Astrocyte of the spinal cord (primary cell): ENCODE data around the gene RIMS1.

Experiments
- DNase-seq: peaks from one replicate; pipeline ENCODE4 v3.0.0; 2011; ENCODE audit warnings: low read depth, low spot score
- H3K4me3 ChIP-seq: 2 replicates; pipeline ENCODE4 v1.5.1; 2011; ENCODE audit warnings: low read depth, mild to moderate bottlenecking, low read length, moderate library complexity
- in situ Hi-C: cut with HindIII; loops from 2 replicates; pipeline ENCODE4 v1.10.0; 2017; ENCODE audit warnings: low sequenced_read_pairs
- TF ChIP-seq, protein P1 (sequence below): IDR thresholded peaks from 2 replicates; pipeline ENCODE4 v1.5.1; 2012; ENCODE audit warnings: low read depth, mild to moderate bottlenecking, low read length, inconsistent platforms

The RIMS1 gene

DNA sequence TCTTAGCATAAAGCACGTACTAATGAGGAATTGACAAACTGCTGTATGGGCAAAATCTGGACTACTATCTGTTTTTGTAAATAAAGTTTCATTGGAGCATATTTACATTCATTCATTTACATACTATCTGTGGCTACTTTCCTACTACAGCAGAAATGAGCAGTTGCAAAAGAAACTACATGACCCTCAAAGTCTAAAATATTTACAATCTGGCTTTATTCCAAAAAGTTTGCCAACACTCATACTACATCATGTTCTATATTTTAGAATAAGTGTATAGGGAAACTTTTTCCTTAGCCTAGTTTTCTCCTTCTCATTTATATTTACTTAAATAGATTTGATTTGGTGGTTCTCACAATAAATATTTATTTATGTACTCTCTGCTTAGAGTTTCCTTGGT, 208.2 kb downstream of the RIMS1 start:
- TF ChIP-seq, protein P1, sequence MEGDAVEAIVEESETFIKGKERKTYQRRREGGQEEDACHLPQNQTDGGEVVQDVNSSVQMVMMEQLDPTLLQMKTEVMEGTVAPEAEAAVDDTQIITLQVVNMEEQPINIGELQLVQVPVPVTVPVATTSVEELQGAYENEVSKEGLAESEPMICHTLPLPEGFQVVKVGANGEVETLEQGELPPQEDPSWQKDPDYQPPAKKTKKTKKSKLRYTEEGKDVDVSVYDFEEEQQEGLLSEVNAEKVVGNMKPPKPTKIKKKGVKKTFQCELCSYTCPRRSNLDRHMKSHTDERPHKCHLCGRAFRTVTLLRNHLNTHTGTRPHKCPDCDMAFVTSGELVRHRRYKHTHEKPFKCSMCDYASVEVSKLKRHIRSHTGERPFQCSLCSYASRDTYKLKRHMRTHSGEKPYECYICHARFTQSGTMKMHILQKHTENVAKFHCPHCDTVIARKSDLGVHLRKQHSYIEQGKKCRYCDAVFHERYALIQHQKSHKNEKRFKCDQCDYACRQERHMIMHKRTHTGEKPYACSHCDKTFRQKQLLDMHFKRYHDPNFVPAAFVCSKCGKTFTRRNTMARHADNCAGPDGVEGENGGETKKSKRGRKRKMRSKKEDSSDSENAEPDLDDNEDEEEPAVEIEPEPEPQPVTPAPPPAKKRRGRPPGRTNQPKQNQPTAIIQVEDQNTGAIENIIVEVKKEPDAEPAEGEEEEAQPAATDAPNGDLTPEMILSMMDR, result no peak
- in situ Hi-C loops, result no loop called here
- DNase-seq, result no peak
- H3K4me3 ChIP-seq, result no peak overlapping the region

DNA sequence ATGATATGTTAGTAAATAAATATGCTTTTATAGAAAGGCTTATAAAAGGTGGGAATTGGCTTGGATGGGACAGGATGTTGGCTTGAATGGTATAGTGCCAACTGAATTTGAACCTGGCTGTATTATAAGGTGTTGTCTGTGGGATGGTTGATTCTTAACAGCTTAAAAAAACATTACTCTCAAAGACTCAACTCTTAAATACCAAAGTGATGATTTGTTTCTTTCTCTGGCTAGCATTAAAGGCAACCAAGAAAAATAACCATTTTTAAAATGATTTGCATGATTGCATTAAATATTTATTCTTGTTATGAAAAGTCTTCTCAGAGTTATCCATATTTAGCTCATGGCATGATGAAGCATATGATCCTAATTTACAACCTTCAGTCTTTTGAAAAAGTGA, 216.2 kb downstream of the RIMS1 start:
- in situ Hi-C loops, result no loop called here
- TF ChIP-seq, protein P1, result no peak
- no peak overlapping the region for H3K4me3 ChIP-seq
- peak; percentile 15 for DNase-seq

DNA sequence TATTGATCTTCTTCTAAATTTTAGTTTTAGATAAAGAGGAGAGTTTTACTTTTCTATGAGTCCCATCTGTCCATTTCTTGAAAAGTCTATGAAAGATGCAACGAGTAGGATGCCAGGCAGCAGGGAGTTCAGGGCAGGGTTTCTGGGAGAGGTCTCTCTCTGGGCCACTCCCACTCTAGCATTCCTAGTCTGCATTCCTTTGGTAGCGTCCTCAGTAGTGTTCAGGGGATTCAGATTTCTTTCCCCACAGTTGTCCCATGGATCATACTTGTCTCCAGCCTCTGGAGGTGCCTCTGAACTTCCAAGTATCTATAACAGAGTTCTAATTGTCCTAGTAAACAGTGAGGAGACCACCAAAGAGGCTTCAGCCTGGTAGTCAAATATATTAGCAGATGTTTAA, 225.3 kb downstream of the RIMS1 start:
- in situ Hi-C loops, result no loop called here
- TF ChIP-seq, protein P1, result no peak
- no peak for DNase-seq
- no peak overlapping the region for H3K4me3 ChIP-seq

DNA sequence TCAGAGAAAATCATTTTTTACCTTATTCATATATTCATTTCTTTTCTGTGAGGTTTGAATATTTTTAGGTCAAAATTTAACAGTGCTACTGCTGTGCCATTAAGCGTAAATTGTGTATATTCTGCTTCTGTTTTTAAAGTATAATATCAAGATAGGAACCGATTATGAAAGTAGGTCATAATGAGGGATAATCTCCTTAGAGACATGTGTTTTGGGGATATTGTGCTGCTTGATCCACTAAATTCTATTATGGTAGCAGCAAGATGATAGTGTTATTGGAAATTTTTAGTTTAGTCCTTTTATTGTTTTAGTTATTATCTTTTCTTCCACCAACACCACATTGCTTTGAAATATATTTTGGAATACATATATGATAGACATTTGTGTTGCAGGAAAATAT, 244.0 kb downstream of the RIMS1 start:
- no peak for DNase-seq
- TF ChIP-seq, protein P1, result no peak
- in situ Hi-C loops, result no loop called here

DNA sequence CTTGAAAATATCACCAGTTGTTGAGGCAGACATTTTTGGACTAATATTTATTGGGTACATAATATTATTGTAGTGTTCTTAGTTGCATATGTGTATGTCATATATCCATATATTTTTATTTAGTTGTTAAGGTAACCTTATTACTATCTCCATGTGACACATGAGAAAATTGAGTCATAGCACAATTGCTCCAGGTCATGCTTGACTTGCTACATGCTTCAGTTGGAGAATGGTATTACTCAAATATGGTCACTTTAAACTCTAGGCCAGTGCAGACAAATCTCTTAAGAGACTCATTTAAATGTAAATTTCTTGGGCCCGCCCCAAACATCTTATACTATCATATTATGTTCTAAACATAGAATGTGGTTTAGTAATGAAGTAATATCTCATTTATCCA, 246.1 kb downstream of the RIMS1 start:
- no peak for DNase-seq
- no peak overlapping the region for H3K4me3 ChIP-seq
- TF ChIP-seq, protein P1, result no peak
- in situ Hi-C loops, result no loop called here

More for the DNA sequence above, 244.0 kb downstream of the RIMS1 start:
- no peak overlapping the region for H3K4me3 ChIP-seq

- in situ Hi-C loops, result no loop called here
- H3K4me3 ChIP-seq, result no peak overlapping the region
- TF ChIP-seq, protein P1, result no peak
- no peak for DNase-seq
Measured at GRCh38 chr6:72132851-72133250, 246.5 kb downstream of the RIMS1 start.

DNA sequence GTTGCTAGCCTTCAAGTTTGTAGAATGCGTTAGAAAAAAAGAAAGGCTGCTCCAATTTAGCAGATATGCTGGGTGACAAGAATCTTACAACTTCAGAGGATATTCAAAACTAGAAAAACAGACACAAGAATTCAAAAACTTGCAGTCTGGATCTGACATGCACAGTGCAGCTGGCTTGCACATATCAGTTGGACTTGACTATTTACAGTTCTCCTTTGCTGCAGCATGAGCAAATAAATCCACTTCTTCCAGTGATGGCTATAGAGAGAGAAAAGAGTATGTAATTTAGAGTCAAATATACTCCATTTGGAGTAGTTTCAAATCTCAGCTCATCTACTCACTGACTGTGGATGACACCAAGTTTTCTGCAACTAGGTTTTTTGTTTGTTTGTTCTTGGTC, 247.0 kb downstream of the RIMS1 start:
- H3K4me3 ChIP-seq, result no peak overlapping the region
- in situ Hi-C loops, result no loop called here
- TF ChIP-seq, protein P1, result no peak
- DNase-seq, result no peak
